GM12878 (cell line): ENCODE measurements around the gene LPIN1. TPM values are rescaled to one million over a fixed set of nuclear protein-coding genes. Genes with fewer than 3 reads are reported as not detected.

Source experiments
- BHLHE40 ChIP-seq, 2 experiments: fragments of 450-650 bp in 1 of 2; IDR thresholded peaks; 2 replicates each; pipeline ENCODE4 v1.6.1; 2011 to 2017; ENCODE audit warnings: low read depth in 2 of 2, borderline replicate concordance in 1 of 2, improper control_type of control experiment in 1 of 2, low read length in 1 of 2, mild to moderate bottlenecking in 1 of 2
- BMI1 ChIP-seq: fragments of 450-650 bp; IDR thresholded peaks from 2 replicates; pipeline ENCODE4 v1.6.1; 2016; ENCODE audit warnings: mild to moderate bottlenecking, moderate library complexity, borderline replicate concordance
- CBFB ChIP-seq: IDR thresholded peaks from 2 replicates; pipeline ENCODE4 v1.6.1; 2016; ENCODE audit warnings: antibody characterized with exemption, low read depth
- CEBPB ChIP-seq, 2 experiments: fragments of 150-350 bp in 1 of 2; IDR thresholded peaks; 2 replicates each; pipeline ENCODE4 v1.6.1; 2012 to 2014; ENCODE audit warnings: low read depth in 2 of 2, low read length in 2 of 2, borderline replicate concordance in 1 of 2, inconsistent platforms in 1 of 2
- CREM ChIP-seq: IDR thresholded peaks from 2 replicates; pipeline ENCODE4 v1.6.1; 2014; ENCODE audit warnings: antibody characterized with exemption, low read depth
- EZH2 ChIP-seq: IDR thresholded peaks from 2 replicates; pipeline ENCODE4 v1.6.1; 2012; ENCODE audit warnings: low read depth, mild to moderate bottlenecking, control low read depth, inconsistent platforms, low read length, borderline replicate concordance; ENCODE audit not compliant: control insufficient read depth
- FOXM1 ChIP-seq: IDR thresholded peaks from 2 replicates; pipeline ENCODE4 v1.6.1; 2012; ENCODE audit warnings: low read depth, mild to moderate bottlenecking, inconsistent platforms, low read length, moderate library complexity
- HDGF ChIP-seq: fragments of 450-650 bp; IDR thresholded peaks from 2 replicates; pipeline ENCODE4 v1.6.1; 2016; ENCODE audit warnings: antibody characterized with exemption
- JUND ChIP-seq: IDR thresholded peaks from 2 replicates; pipeline ENCODE4 v1.6.1; 2012; ENCODE audit warnings: low read depth, mild to moderate bottlenecking, low read length, improper control_type of control experiment, moderate library complexity
- MAX ChIP-seq: IDR thresholded peaks from 2 replicates; pipeline ENCODE4 v1.6.1; 2012; ENCODE audit warnings: low read depth, low read length, improper control_type of control experiment
- NFXL1 ChIP-seq: fragments of 450-650 bp; IDR thresholded peaks from 2 replicates; pipeline ENCODE4 v1.6.1; 2017; ENCODE audit warnings: antibody characterized with exemption, mild to moderate bottlenecking, borderline replicate concordance
- PAX5 ChIP-seq: IDR thresholded peaks from 2 replicates; pipeline ENCODE4 v1.6.1; 2011; ENCODE audit warnings: low read depth, low read length, borderline replicate concordance
- RB1 ChIP-seq: fragments of 450-650 bp; formaldehyde crosslinking; IDR thresholded peaks from 2 replicates; pipeline ENCODE4 v1.6.1; 2017; ENCODE audit warnings: mild to moderate bottlenecking, borderline replicate concordance
- RFX5 ChIP-seq: IDR thresholded peaks from 2 replicates; pipeline ENCODE4 v1.6.1; 2011; ENCODE audit warnings: low read depth, low read length, improper control_type of control experiment
- SMARCA5 ChIP-seq: fragments of 450-650 bp; IDR thresholded peaks from 2 replicates; pipeline ENCODE4 v1.6.1; 2017; ENCODE audit warnings: mild to moderate bottlenecking
- SREBF1 ChIP-seq: IDR thresholded peaks from 2 replicates; pipeline ENCODE4 v1.6.1; 2012; ENCODE audit warnings: mild to moderate bottlenecking, low read length
- TBL1XR1 ChIP-seq: IDR thresholded peaks from 2 replicates; pipeline ENCODE4 v1.6.1; 2012; ENCODE audit warnings: low read depth, low read length, improper control_type of control experiment
- USF1 ChIP-seq: IDR thresholded peaks from 2 replicates; pipeline ENCODE4 v1.6.1; 2011; ENCODE audit warnings: borderline replicate concordance, low read depth, mild to moderate bottlenecking, moderate library complexity, mixed read lengths, low read length; ENCODE audit not compliant: insufficient read depth; ENCODE audit errors: extremely low read length
- polyA plus RNA-seq, 11 experiments: library from polyadenylated mRNA; depleted of rRNA in 4 of 11; unstranded in 6 of 11; stranded (reverse) in 5 of 11; fragments of >200 nt; fragmentation: Nextera tagmentation in 4 of 11; fragmentation: Illumina TruSeq in 1 of 11; extraction: Ambion mirVana in 4 of 11; extraction: Trizol in 1 of 11; gene quantifications; 1 replicate in 1 of 11; 2 replicates in 10 of 11; pipeline versions ENCODE4 v1.2.1 to v1.2.3, GENCODE V29; 2011 to 2016; ENCODE audit warnings: inconsistent platforms in 2 of 11, missing spikeins in 2 of 11, low read depth in 1 of 11
- total RNA-seq, 4 experiments: library from RNA; depleted of rRNA in 3 of 4; stranded (reverse); fragments of >200 nt in 3 of 4; fragmentation: Illumina TruSeq in 1 of 4; extraction: Trizol in 1 of 4; gene quantifications; 2 replicates each; pipeline versions ENCODE4 v1.2.1 to v1.2.3, GENCODE V29; 2013 to 2021
- TF ChIP-seq, protein P1 (sequence below): fragments of 450-650 bp; IDR thresholded peaks from 2 replicates; pipeline ENCODE4 v1.6.1; 2017; ENCODE audit warnings: mild to moderate bottlenecking, moderate library complexity
- TF ChIP-seq, protein P2 (sequence below): fragments of 450-650 bp; IDR thresholded peaks from 2 replicates; pipeline ENCODE4 v1.6.1; 2016; ENCODE audit warnings: mild to moderate bottlenecking, moderate library complexity, borderline replicate concordance

LPIN1 gene
- total and polyA plus RNA-seq, 10 of the 15 experiments (the other 5 are each of a cell fraction or from before 2014, with no cell fraction given), result 18.8 to 82.5 (median 50.3) TPM

DNA sequence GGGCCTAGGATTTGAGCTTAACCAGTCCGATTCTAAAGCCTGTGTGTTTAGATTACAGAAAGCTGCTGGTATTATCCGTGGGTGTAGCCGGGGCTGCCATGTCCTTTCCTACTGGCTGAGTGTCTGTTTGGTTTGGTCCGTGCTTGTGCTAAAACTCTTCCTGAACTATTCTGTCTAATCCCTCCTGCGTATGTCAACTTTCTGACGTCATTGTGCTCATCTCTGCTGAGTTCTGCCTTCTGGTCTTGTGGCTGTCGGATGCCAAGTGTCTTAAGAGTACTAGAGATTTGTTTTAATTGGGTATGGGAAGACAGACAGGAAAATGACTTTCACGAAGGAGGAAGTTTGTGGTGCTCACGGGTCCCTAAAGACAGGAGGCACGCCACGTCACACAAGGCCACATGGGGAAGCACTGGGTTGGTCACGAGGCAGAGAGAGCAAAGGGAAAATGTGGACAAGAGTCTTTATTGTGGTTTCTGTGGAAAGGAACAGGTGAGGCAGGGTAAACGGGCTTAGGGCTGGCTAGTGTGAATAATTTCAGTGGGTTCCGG lies 44.6 kb upstream of the LPIN1 start (continued):
- TF ChIP-seq, protein P1, sequence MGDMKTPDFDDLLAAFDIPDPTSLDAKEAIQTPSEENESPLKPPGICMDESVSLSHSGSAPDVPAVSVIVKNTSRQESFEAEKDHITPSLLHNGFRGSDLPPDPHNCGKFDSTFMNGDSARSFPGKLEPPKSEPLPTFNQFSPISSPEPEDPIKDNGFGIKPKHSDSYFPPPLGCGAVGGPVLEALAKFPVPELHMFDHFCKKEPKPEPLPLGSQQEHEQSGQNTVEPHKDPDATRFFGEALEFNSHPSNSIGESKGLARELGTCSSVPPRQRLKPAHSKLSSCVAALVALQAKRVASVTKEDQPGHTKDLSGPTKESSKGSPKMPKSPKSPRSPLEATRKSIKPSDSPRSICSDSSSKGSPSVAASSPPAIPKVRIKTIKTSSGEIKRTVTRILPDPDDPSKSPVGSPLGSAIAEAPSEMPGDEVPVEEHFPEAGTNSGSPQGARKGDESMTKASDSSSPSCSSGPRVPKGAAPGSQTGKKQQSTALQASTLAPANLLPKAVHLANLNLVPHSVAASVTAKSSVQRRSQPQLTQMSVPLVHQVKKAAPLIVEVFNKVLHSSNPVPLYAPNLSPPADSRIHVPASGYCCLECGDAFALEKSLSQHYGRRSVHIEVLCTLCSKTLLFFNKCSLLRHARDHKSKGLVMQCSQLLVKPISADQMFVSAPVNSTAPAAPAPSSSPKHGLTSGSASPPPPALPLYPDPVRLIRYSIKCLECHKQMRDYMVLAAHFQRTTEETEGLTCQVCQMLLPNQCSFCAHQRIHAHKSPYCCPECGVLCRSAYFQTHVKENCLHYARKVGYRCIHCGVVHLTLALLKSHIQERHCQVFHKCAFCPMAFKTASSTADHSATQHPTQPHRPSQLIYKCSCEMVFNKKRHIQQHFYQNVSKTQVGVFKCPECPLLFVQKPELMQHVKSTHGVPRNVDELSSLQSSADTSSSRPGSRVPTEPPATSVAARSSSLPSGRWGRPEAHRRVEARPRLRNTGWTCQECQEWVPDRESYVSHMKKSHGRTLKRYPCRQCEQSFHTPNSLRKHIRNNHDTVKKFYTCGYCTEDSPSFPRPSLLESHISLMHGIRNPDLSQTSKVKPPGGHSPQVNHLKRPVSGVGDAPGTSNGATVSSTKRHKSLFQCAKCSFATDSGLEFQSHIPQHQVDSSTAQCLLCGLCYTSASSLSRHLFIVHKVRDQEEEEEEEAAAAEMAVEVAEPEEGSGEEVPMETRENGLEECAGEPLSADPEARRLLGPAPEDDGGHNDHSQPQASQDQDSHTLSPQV, result no peak
- TF ChIP-seq, protein P2, sequence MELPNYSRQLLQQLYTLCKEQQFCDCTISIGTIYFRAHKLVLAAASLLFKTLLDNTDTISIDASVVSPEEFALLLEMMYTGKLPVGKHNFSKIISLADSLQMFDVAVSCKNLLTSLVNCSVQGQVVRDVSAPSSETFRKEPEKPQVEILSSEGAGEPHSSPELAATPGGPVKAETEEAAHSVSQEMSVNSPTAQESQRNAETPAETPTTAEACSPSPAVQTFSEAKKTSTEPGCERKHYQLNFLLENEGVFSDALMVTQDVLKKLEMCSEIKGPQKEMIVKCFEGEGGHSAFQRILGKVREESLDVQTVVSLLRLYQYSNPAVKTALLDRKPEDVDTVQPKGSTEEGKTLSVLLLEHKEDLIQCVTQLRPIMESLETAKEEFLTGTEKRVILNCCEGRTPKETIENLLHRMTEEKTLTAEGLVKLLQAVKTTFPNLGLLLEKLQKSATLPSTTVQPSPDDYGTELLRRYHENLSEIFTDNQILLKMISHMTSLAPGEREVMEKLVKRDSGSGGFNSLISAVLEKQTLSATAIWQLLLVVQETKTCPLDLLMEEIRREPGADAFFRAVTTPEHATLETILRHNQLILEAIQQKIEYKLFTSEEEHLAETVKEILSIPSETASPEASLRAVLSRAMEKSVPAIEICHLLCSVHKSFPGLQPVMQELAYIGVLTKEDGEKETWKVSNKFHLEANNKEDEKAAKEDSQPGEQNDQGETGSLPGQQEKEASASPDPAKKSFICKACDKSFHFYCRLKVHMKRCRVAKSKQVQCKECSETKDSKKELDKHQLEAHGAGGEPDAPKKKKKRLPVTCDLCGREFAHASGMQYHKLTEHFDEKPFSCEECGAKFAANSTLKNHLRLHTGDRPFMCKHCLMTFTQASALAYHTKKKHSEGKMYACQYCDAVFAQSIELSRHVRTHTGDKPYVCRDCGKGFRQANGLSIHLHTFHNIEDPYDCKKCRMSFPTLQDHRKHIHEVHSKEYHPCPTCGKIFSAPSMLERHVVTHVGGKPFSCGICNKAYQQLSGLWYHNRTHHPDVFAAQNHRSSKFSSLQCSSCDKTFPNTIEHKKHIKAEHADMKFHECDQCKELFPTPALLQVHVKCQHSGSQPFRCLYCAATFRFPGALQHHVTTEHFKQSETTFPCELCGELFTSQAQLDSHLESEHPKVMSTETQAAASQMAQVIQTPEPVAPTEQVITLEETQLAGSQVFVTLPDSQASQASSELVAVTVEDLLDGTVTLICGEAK, result no peak
- TF ChIP-seq RB1 (no peak), BMI1 (no peak), SMARCA5 (no peak), FOXM1 (no peak), PAX5 (no peak), JUND (no peak), HDGF (0 out of 2 replicates have a peak, but pooled peaks have one; percentile 30), NFXL1 (no peak), RFX5 (no peak), BHLHE40 (IDR thresholded peaks at IDR 0.05; ENCODE audit: borderline replicate concordance in 1 of 2, low read depth in 2 of 2, low read length in 1 of 2) (peak; percentile 17 to 58; a peak in 3 of 4 replicates), CEBPB (IDR thresholded peaks at IDR 0.05; ENCODE audit: borderline replicate concordance in 1 of 2, low read depth in 2 of 2, low read length in 2 of 2) (no peak), CBFB (no peak), EZH2 (no peak), SREBF1 (no peak), TBL1XR1 (no peak), MAX (no peak), CREM (no peak), USF1 (no peak)
